ENCODE results near the gene NMNAT3.

NMNAT3 gene

DNA sequence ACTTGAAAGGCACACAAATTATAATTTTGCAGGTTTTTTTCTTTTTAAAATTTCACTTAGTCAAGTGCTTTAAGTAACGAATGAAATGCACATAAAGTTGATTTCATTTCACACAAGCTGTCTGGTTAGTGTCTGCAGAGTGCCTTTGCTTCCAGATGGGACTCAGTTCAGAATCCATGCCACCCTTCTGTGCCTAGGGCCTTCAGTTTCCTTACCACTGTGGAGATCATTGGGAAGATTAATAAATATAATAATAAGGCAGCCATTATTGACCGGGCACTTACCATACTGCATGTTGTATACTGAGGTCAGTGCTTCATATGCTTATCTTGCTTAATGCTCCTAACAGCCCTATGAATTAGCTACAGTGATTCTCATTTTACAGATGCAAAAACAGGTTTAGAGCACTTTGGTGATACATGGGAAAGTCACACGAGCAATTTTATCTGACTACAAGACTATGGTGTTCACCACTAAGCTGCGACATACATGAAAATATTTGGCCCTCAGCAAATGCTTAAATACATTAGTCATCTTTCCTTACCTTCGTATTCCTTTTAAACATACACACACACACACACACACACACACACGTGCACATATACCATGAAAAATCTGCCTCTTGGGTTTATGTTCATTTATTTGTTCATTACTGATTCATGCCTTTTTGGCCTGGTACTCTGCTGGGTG lies 3.1 kb downstream of the NMNAT3 start:
- no peak for DNase-seq

DNA sequence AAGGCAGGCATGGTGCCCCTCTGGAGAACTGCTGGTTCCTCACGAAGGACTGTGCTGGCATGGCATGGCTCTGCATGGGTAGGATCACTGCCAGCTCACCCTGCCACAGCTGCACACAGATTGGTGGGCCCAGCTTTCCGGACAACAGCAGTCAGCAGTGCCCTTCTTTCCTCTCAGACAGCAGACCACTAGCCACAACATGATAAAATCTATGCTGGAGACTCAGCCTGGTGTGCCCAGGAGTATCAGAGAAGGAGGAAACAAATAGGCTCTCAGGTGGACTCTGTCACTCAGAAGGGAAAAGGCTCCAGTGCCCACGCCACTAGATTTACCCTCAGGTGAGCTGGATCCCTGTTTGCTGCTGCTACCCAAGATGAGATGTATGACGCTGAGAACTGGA lies 4.9 kb downstream of the NMNAT3 start:
- no peak for DNase-seq

- DNase-seq = no peak
These were observed 5.7 kb downstream of the NMNAT3 start for GRCh38 chr3:139671863-139672646.

DNA sequence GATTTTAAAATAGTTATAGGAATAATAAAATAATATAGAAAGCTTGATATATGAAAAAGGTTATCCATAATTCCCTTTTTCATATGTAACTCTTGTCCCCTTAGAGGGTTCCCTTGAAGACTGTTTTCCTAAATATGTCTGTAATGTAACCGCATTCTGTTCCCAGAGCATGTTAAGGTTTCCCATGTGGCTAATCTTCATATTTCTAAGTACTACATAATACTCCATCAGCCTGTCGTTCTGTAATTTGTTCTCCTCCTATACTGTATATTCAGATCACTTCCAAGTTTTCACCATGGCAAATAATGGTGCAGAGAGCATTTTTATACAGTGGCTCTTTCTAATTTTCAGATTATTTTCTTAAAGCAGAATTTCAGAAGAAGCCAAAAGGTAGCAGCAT lies 6.7 kb downstream of the NMNAT3 start:
- no peak for DNase-seq

DNA sequence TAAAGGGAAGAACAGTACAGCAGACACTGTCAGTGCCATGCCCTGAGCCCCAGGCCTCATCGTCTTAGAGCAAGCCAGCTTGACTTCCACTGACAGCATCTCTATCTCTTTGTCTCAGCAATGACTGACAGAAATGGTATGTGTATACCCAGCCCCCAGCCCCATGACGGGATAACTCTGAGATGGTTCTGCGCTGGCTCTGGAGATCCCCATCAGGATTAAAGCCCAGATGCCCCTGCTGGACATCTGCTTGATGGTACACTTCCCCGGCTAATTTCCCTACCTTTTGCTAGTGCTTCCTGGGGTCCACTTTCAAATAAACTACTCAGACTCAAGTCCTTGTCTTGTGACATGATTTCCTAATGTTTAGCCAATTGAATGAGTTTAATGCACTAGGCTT lies 7.6 kb downstream of the NMNAT3 start:
- DNase-seq = no peak

GRCh38 chr3:139668332-139668731 lies 9.4 kb downstream of the NMNAT3 start:
- DNase-seq = no peak

GRCh38 chr3:139664958-139665357 lies 12.8 kb downstream of the NMNAT3 start:
- DNase-seq = no peak

DNA sequence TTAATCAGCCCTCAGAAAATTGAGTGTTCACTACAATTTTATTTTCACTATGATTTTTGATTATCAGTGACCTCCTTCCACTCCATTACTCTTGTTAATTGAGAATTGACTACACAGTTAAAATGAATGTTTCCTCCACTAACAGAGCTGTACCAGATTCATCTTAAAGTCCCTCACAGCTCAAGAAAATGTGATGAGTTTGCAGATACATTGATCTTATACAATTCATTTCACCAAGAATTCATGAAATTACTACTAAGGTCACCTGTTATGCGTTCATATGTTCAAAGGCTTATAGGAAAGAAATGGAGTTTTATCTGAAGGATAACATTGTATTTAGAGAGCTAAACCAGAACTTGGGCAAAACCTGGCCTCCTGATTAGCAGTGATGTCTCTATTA lies 17.5 kb downstream of the NMNAT3 start:
- no peak for DNase-seq

- DNase-seq = no peak
These were observed 18.3 kb downstream of the NMNAT3 start for GRCh38 chr3:139659511-139659910.

- DNase-seq = no peak
These were observed 19.8 kb downstream of the NMNAT3 start for GRCh38 chr3:139657936-139658335.

- DNase-seq = no peak
These were observed 20.3 kb downstream of the NMNAT3 start for GRCh38 chr3:139657434-139657833.

DNA sequence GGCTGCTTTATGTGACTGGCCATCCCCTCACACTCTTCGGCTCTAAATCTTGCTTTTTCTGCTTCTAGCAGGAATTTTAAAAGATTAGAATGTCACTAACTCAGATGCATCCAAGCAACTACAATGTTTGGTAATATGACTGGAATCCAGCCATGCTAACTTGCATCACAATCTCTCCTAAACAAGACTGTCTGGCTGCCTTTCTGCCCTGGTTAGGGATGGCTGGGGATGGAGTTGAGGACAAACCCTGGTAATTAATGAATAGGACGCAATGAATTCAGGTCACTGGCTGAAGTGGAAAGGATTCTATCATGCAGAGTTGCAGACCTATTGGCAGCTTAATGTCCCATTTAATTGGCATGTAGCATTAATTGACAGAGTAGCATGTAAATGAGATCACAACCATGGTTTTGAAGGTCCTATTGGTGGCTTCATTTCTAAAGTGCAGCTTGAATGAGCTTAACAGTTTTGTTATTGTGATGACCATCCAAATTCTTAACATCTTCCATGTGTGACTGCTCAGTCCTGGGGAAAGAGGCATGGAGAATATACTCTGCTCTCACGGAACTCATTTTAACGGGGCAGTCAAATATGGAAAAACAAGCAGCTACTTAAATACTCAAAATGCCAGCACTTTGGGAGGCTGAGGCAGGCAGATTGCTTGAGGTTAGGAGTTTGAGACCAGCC lies 21.7 kb downstream of the NMNAT3 start:
- no peak for DNase-seq

DNA sequence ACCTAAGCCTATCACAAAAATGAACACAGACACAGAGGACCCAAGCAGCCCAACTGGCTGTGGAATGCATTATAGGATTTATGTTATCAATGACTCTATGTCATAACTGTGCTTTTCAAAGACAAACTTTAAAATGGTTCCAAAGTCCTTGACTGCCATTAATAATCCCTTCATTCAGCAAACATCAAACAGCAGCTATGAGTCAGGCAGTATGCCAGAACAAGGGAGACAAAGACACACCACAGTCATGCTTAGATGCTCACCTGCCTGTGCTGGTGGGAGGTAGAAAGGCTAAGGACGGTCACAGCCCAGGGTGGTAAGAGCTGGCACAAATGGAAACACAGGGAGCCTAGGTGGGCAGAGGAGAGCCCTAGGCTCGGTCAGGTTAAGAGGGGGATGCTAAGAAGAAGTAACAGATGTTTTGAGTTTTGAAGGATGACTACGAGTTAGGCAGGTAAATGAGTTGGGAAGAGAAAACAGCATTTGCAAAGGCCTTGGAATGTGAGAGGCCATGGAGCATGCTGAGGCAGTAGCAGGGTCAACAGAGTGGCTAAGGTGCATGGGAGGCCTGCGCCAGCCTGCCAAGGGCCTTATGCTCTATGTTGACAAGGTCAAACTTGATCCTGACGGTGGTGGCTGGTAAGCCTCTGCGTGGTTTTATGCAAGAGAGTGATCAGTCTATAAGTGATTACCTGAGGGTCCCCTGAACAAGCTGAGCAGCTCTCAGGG lies 23.0 kb downstream of the NMNAT3 start:
- DNase-seq = no peak

DNA sequence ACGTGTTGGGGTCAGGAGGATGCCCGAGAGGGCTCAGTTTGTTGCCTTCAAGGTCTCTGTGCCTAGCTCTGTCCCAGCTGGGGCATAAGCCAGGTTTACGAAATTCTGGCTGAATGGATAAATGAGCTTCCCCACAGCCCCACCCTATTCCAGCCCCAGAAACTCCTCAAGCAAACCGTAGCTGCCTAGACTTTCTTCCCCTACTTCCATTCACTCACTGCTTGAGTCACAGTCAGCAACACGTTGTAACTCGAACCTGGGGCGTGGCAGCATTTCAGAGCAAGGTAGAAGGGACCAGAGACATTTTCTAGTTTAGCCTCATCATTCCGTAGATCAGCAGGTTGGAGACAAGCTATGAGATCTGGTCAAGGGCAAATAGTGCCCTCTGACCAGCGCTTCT lies 24.2 kb downstream of the NMNAT3 start:
- no peak for DNase-seq

DNA sequence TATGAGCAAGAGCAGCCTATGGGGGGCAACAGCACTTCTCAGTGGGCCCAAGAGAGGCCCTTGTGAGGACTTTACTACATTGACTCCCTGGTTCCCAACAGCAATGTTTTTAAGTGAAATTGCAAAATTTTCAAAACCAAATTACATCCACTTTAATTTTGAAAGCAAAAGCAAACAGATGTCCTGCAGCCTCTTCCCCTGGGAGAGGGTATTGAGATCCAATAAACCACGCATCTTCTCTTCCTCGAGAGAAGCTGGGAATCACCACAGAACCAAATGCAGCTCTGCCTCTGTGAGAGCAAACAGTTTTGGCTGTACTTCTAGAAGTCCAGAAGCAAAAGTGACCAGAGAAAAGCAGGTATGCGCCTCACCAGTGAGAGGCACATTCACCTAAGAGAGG lies 25.2 kb downstream of the NMNAT3 start:
- DNase-seq = no peak

DNA sequence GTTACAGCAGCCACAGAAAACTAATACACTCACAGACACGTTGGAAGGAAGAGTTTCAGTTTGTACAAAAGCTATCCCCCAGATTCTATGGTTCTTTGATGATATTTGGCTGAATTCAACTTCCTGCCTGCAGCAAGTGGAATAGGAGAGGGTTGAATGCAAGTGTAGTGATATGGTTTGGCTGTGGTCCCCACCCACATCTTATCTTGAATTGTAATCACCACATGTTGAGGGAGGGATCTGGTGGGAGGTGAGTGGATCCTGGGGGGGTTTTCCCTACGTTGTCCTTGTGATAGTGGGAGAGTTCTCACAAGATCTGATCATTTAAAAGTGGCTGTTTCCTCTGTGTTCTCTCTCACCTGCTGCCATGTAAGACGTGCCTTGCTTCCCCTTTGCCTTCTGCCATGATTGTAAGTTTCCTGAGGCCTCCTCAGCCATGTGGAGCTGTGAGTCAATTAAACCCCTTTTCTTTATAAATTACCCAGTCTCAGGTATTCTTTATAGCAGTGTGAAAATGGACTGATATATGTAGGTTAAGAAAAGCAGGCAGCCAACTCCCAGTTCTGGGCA lies 29.8 kb downstream of the NMNAT3 start:
- no peak for DNase-seq

- no peak for DNase-seq
These were observed 31.3 kb downstream of the NMNAT3 start for GRCh38 chr3:139646512-139646911.

- no peak for DNase-seq
These were observed 34.8 kb downstream of the NMNAT3 start for GRCh38 chr3:139642996-139643395.

- no peak for DNase-seq
These were observed 37.3 kb downstream of the NMNAT3 start for GRCh38 chr3:139640456-139640855.

DNA sequence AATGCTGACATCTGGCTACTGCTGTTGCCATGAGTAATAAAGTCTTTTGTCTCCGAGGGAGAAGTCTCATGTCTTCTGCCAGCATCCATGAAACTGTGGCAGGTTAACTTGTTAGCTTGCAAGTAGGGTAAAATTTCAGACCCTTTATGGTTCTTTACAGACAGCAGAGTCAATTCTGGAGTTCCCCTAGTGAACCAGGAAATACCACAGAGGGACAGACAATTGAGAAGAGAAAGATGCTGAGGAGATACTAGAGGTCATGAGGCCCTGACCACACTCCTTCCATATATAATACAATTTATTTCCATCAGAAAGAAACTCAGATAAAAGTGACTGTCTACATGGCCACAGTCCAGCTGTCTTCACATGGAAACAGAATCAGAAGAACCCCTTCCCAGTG lies 38.1 kb downstream of the NMNAT3 start:
- DNase-seq = no peak

DNA sequence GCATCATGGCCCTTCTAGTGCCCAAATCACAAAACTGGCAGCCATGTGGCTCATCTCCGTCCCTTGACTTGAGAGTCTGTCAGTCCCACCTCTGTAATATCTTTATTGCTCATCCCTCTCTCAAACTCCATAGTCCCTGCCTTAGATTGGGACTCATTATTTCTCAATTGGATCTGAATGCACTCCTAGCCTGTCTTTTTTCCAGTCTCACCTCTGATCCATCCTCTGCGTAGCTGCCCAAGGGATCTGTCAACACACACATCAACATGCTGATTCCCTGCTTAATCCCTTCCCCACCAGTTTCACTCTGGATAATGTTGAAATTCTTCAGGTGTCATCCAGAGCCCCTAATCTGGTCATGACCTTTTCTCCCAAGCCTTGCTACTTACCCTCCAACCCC lies 39.3 kb downstream of the NMNAT3 start:
- no peak for DNase-seq

GRCh38 chr3:139636511-139636910 lies 41.3 kb downstream of the NMNAT3 start:
- DNase-seq = no peak

DNA sequence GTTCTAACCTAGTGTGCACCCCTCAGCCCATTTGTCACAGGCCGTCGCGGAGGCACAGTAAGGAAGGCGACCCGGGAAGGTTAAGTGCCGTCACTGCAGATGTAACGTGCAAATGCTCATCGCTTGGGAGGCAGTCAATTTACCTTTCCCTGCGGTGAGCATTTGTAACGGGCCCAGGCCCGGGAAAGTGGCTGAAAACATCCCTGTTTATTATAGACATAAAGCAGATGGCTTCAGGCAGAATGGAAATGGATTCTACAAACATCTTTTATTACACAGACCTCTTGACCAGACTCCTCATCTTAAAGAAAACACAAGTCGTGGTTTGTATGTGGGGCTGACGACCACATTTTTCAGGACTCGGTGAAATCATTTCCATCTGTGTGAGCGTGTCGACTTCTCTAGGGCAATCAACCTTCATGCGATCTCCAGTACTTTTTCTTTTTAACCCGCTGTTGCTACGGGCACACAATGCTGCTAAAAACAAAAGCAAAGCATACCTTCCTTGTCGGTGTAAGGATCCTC lies 43.6 kb downstream of the NMNAT3 start:
- DNase-seq = no peak

All from right forelimb (tissue), 1 donor.